ENCODE measurements around the gene AMPH. TPM values are rescaled to one million over a fixed set of nuclear protein-coding genes. Genes with fewer than 3 reads are reported as not detected.

AMPH gene
- total and polyA plus RNA-seq, 9 of the 15 experiments (the other 6 are each of a cell fraction or from before 2014, with no cell fraction given): 0.03 to 0.35 TPM; not detected in 7

GRCh38 chr7:38674513-38674912 lies 43.3 kb upstream of the AMPH start:
- ATAC-seq (no peak), FAIRE-seq (no peak), DNase-seq (ENCODE audit: extremely low read depth in 1 of 4, low spot score in 3 of 4) (no peak)
- Histone ChIP-seq H2AFZ (ENCODE audit: low read depth, low read length) (no peak overlapping the region), H3K9me1 (ENCODE audit: control insufficient read depth, insufficient read depth, low read length) (no peaks in the 10 kb centered on the region), H3K27me3 (ENCODE audit: control insufficient read depth in 2 of 2, insufficient read depth in 2 of 2, low read length in 2 of 2) (peaks cover 0 to 17% of the 10 kb centered on the region in 2 experiments; a peak in 3 of 5 replicates), H3K79me2 (ENCODE audit: control insufficient read depth, insufficient read depth, low read length) (no peaks in the 10 kb centered on the region), H3K36me3 (ENCODE audit: control insufficient read depth, insufficient read depth, low read length) (no peaks in the 10 kb centered on the region), H3K4me3 (no peak overlapping the region), H3K9ac (ENCODE audit: insufficient read depth in 1 of 2, low read depth in 2 of 2, low read length in 2 of 2) (no peak overlapping the region), H3K9me3 (replicated peaks; ENCODE audit: control insufficient read depth, insufficient read depth, low read depth, low read length) (no peaks in the 10 kb centered on the region), H3K27ac (ENCODE audit: extremely low read depth, low read depth, low read length) (no peak overlapping the region), H3K4me1 (replicated peaks in 1 of 2; ENCODE audit: control insufficient read depth in 2 of 2, insufficient read depth in 2 of 2, low read length in 2 of 2) (no peaks in the 10 kb centered on the region), H4K20me1 (replicated peaks; ENCODE audit: control insufficient read depth, insufficient read depth, low read length) (peaks cover 3% of the 10 kb centered on the region; the same call in 1 of the 2 replicates), H3K4me2 (ENCODE audit: insufficient read depth, low read length) (no peak overlapping the region)
- 5% methylated on average over 1 of the region's 1 CpG for WGBS (ENCODE audit: insufficient coverage, low coverage, missing lambda C conversion rate)
- ChIA-PET POLR2A (interaction anchor here (0.7 kb wide), 1 partner anchor 859 kb away, joined by 3 read pairs; no protein-coding TSS in a partner anchor), CTCF (ENCODE audit: low intra/inter-chr PET ratio) (no interaction called here)
- in situ Hi-C loops (cut with MboI) (no loop called here), intact Hi-C loops (cut with micrococcal nuclease) (no loop called here)
- BruUV-seq (replicated peaks): no TSS peak
- TF ChIP-seq FOXK1 (CRISPR knock-in tag; IDR thresholded peaks at IDR 0.05; ENCODE audit: borderline replicate concordance): no peak
- no peak for TF ChIP-seq ID3 (CRISPR knock-in tag; IDR thresholded peaks at IDR 0.05)
- no peak for TF ChIP-seq ID3 (tag; IDR thresholded peaks at IDR 0.05)
- no peak for TF ChIP-seq NR4A1 (CRISPR knock-in tag; IDR thresholded peaks at IDR 0.05)
- TF ChIP-seq NR4A1 (tag; IDR thresholded peaks at IDR 0.05): no peak
- TF ChIP-seq PRPF4 (IDR thresholded peaks at IDR 0.05; ENCODE audit: insufficient read depth, low read depth, low read length, poor library complexity, severe bottlenecking): no peak
- no peak for TF ChIP-seq HMG20B (CRISPR knock-in tag; IDR thresholded peaks at IDR 0.05)
- TF ChIP-seq NCOR1 (IDR thresholded peaks at IDR 0.05): no peak
- TF ChIP-seq ZNF77 (CRISPR knock-in tag; IDR thresholded peaks at IDR 0.05): no peak
- no peak for TF ChIP-seq USF1 (CRISPR knock-in tag; IDR thresholded peaks at IDR 0.05)
- no peak for TF ChIP-seq ZSCAN29 (IDR thresholded peaks at IDR 0.05)

Data from K562 (cell line).